Fibroblast of peridontal ligament (primary cell): ENCODE results near the gene GCDH.

Source experiments
- DNase-seq: peaks from one replicate; pipeline ENCODE4 v3.0.0-alpha.2; 2010; ENCODE audit errors: extremely low read depth

Gene GCDH

GRCh38 chr19:12940897-12941296 is 49.9 kb downstream of the GCDH start:
- DNase-seq = no peak

GRCh38 chr19:12943437-12944044 is 52.6 kb downstream of the GCDH start:
- DNase-seq = no peak

- no peak for DNase-seq
These were observed 53.2 kb downstream of the GCDH start for GRCh38 chr19:12944104-12944674.

GRCh38 chr19:12945479-12946091 is 54.6 kb downstream of the GCDH start, which contains the start of gene RAD23A:
TSS of gene RAD23A (plus strand) at chr19:12945862. CDS start at chr19:12945949, 87 bp downstream.
- peak; percentile 98 for DNase-seq

GRCh38 chr19:12946092-12946721 is 55.2 kb downstream of the GCDH start:
- peak; percentile 79 for DNase-seq

- DNase-seq = no peak
These were observed 56.0 kb downstream of the GCDH start for GRCh38 chr19:12946731-12947496.

- no peak for DNase-seq
These were observed 57.0 kb downstream of the GCDH start for GRCh38 chr19:12947702-12948611.

GRCh38 chr19:12948612-12949362 is 57.8 kb downstream of the GCDH start:
- DNase-seq = no peak
